Measurements from ENCODE around the gene RNF223.

- TF ChIP-seq EHMT2 (IDR thresholded peaks at IDR 0.05; ENCODE audit: borderline replicate concordance, low read depth, low read length) (no peak), ZNF530 (CRISPR knock-in tag; IDR thresholded peaks at IDR 0.05; ENCODE audit: low read depth) (no peak), POLR2A (IDR thresholded peaks at IDR 0.05; ENCODE audit: insufficient read depth in 1 of 2, low read depth in 2 of 2, low read length in 2 of 2) (no peak), CREB1 (IDR thresholded peaks at IDR 0.05) (no peak), CREB1 (CRISPR knock-in tag; IDR thresholded peaks at IDR 0.05) (no peak), CTCF (CRISPR knock-in tag; IDR thresholded peaks at IDR 0.05) (no peak), HDAC6 (IDR thresholded peaks at IDR 0.05; ENCODE audit: low read depth, low read length) (no peak), ATF7-NPFF (CRISPR knock-in tag; IDR thresholded peaks at IDR 0.05; ENCODE audit: low read depth) (no peak), BHLHE40 (IDR thresholded peaks at IDR 0.05; ENCODE audit: low read length) (no peak), ZNF710 (CRISPR knock-in tag; IDR thresholded peaks at IDR 0.05; ENCODE audit: borderline replicate concordance) (no peak), CEBPB (IDR thresholded peaks at IDR 0.05; ENCODE audit: borderline replicate concordance, low read depth, low read length) (no peak), ELF1 (CRISPR knock-in tag; IDR thresholded peaks at IDR 0.05) (no peak), SUZ12 (IDR thresholded peaks at IDR 0.05; ENCODE audit: low read depth, low read length) (no peak), ZNF124 (CRISPR knock-in tag; IDR thresholded peaks at IDR 0.05) (no peak)
These were observed 44.1 kb upstream of the RNF223 start for GRCh38 chr1:1118011-1118875.

All from HepG2 (cell line).